Stromal cell of bone marrow (primary cell): Measurements from ENCODE around the gene LRBA.

Experiments
- DNase-seq: peaks from one replicate; pipeline ENCODE4 v3.0.0-alpha.2; 2012; ENCODE audit warnings: low read depth

LRBA gene

DNA sequence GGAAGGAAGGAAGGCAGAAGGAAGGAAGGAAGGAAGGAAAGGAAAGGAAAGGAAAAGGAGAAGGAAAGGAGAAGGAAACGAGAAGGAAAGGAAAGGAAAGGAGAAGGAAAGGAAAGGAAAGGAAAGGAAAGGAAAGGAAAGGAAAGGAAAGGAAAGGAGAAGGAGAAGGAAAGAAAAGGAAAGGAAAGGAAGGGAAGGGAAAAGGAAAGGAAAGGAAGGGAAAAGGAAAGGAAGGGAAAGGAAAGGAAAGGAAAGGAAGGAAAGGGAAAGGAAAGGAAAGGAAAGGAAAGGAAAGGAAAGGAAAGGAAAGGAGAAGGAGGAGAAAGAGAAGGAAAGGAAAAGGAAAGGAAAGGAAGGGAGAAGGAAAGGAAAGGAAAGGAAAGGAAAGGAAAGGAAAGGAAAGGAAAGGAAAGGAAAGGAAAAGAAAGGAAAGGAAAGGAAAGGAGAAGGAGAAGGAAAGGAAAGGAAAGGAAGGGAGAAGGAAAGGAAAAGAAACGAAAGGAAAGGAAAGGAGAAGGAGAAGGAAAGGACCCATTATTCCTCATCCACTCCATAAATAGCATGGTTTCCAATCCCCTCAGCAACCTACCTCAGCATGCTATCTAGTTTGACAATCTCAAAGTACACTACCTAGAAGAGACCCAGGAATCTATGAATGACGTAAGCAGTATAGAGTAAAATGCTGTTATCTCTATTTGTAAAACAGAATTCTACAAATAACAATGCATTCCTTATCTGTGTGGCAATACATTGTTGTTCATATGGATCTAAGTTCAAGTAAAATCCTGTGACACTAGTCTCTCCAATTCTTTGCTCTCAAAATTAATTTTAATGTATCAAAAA, 209.7 kb downstream of the LRBA start:
- DNase-seq: no peak

DNA sequence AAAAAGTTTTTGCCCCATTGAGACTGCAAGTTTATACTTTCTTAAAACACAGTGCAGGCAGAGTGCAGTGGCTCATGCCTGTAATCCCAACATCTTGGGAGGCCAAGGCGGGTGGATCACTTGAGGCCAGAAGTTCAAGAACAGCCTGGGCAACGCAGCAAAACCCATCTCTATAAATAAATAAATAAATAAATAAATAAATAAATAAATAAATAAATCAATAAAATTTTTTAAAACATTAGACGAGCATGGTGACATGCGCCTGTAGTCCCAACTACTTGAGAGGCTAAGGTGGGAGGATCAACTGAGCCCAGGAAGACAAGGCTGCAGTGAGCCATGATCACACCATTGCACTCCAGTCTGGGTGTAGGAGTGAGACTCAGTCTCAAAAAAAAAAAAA, 213.3 kb downstream of the LRBA start:
- no peak for DNase-seq

DNA sequence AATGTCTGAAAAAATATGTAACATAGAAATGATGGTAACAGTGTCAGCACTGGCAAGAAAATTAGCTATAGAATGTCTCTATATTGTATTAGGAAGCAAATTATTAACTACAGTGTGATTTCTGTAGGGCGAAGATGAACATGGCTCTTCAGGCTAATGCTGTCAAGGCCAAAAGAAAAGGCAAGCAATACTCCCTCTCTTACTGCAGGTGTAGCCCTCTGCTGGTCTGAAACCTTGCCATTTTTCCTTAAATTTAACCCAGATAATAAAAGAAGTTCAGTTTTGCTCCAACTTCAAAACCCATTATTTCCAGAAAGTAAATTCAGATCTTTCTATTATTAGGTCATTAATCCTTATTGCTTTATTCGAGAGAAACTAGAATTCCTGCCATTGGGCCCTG, 215.9 kb downstream of the LRBA start:
- DNase-seq: no peak

DNA sequence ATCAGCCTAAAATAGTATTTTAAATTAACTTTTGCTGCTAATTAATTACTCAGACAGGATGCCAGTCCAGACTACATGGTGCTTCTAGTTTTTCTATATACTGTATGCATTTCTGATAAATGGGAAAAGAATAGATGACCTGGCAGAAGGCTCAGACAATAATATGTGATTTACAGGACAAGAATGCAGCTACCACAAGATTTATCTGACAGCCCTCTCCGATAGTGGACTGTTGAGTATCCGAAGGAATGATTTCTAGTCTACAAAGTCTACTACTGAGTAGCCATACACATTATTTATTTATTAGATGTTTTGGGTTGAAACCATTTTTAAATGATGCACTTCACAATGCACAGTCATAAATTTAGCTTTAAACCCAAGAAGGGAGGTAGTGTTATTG, 220.4 kb downstream of the LRBA start:
- DNase-seq: no peak

DNA sequence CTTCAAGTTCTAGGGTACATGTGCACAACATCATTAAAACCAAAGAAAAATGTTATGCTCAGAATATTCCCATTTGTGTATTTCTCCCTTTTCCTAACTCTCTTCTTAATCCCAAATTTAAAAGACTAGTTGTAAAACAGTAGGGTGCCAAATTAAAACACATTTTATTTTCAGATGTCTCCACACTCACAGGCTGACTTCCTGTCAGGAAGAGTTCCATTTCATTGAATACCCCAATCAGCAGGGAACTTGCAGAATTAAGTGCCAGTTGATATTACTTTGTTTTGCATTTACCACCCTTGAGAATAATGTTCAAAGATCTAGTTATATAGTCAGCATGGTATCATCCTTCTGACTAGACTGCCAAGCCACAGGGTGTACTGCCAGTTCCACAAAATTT, 225.2 kb downstream of the LRBA start:
- no peak for DNase-seq

DNA sequence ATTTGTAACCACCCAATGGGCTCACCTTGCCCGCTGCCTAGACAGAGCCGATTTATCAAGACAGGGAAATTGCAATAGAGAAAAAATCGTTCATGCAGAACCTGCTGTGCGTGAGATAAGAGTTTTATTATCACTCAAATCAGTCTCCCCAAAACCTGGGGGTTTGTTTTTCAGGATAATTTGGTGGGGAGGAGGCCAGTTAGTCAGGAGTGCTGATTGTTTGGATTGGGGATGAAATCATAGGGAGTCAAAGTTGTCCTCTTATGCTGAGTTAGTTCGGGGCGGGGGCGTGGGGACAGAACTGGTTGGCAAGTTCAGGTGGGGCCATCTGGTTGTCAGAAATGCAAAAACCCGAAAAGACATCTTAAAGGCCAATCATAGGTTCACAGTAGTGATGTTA, 230.1 kb downstream of the LRBA start:
- DNase-seq: no peak

DNA sequence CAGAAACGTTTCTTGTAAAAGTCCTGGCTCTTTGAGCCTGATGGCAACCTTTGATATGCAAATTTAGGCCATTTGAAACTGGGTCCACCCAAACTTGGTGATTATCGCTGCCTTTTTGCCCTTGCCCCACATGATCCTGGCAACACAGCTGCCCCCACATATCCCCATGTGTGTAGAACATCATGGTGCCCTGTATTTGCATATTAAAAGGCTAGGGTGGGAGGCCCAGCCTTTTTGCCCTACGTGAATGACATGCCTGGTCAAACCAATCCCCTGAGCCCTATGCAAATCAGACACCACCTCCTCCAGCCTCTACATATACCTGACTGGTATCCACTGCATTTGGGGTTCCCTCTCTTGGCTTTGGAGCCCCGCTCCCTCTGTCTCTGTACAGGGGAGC, 230.8 kb downstream of the LRBA start:
- DNase-seq: no peak

DNA sequence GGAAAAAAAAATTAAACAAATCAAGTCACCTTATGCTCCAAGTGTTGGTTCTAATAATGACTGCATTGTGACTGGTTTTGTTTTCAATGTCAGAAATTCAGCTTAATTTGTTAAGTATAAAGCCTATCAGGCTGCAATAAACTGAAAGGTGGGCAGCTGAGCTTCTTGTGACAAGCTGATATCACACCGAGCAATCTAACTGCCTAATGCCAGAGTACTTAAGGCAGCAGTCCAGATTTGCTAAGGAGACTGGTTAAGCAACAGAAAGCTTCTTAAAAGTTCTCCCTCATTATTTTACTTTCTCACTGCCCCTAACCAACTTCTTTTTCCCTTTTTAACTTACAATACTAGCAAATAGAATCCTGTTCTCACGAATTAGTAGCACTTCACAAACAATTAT, 232.2 kb downstream of the LRBA start:
- no peak for DNase-seq

DNA sequence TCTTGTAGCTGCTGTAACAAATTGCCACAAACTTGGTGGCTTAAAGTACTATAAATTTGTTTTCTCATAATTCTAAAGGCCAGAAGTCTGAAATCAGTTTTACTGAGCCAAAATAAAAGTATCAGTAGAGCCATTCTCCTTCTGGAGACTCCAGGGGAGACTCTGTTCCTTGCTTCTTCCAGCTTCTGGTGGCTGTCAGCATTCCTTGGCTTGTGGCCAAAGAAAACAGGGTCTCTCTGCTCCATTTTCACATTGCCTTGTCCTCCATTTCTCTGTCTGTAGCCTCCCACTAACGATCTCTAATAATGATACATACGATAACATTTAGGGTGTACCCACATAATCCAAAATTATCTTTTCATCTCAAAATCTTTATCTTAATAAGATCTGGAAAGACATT, 232.8 kb downstream of the LRBA start:
- DNase-seq: no peak

DNA sequence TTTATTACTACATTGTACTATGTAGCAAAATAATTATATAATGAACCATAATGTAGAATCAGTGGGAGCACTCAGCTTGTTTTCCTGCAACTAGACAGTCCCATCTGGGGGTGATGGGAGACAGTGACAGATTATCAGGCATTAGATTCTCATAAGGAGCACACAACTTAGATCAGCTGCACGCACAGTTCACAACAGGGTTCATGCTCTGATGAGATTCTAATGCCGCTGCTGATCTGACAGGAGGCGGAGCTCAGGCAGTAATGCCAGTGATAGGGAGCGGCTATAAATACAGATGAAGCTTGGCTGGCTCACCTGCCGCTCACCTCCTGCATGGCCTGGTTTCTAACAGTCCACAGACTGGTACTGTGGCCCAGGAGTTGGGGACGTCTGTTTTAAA, 233.9 kb downstream of the LRBA start:
- DNase-seq: no peak

DNA sequence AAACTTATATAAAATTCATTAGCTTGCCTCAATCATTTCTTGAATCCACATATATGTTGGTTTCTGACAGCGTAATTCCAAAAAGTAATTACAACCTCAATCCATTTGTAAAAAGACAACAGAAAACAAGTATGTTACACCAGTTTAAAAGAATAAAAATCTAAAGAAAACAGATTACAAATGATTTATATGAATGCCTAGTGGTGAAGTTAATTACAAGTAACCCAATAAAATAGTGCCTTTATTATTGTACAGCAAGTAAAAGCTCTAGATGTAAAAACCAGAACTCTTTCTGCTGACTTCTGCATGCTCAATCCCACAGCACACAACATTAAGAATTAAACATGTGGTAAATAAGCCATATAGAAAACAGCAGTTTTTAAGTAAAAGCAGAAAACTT, 235.4 kb downstream of the LRBA start:
- DNase-seq: no peak

DNA sequence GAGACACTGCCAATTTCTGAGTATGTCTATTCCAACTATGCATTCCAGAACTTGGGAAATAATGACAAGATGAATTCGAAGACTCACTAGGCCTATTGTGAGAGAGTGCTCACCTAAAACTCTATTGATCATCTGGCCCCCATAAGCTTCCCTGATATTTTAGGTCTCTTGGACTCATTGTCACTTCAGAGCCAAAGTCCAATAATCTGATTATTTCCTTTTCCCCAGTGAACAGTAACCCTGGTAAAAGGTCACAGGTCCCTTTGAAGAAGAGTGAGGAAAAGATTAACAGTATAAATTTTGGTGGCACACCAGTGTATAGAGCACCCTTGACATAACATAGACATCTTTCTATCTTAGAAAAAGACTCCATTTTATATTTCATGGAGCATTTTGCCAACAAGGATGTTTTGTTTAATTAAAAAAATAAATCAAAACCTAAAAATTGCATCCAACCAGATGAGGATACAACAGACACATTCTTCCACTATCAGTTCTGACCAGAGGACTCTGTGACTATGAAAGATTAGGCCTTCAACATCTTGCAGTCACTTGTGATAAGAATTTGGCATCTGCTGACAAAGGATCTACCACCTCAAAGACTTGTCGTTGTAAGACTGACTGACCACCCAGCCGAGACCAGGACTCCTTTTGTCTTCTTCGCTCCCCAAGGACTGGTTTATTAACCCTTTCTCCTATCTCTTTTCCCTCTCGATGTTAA, 241.2 kb downstream of the LRBA start:
- DNase-seq: no peak

DNA sequence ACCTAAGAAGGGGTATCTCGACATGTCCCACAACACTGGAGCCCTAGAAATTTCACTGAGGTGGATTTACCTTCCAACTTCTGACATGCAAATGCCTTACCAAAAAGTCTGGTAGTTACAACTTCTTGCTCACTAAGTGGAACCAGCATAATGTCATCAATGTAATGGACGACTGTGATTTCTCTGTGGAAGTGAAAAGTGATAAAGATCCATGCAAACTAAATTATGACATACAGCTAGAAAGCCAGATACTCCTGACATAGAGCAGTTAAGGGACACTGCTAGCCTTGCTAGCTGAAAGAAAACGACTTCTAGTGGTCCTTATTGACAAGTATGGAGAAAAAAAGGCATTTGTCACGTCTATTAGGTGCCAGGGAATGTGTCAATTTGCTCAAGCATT, 242.1 kb downstream of the LRBA start:
- no peak for DNase-seq

DNA sequence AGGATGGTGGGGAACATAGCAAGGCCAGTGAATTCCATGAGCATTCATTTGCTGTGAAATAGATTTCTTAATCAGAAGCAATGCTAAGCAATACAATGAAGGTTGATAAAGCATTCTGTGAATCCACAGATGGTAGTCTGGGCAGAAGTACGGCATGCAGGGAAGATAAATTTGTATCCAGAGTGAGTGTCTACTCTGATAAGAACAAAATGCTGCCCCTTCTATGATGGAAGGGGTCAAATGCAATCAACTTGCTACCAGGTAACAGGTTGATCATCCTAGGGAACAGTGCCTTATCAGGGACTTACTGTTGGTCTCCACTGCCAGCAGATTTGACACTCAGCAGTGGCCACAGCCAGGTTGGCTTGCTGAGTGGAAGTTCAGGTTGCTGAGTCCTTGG, 243.7 kb downstream of the LRBA start:
- DNase-seq: no peak

DNA sequence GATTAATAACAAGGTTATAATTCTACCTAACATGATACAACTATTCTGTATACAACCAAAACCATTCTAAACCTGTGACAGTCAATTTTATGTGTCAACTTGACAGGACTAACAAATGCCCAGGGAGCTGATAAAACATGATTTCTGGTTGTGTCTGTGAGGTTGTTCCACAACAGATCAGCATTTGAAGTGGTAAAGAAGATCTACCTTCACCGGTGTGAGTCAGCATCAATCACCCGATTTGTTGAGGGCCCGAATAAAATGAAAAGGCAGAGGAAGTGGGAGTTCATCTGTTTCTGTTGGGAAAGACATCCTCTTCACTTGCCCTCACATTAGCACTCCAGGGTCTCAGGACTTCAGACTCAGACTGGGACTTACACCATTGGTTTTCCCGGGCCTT, 245.2 kb downstream of the LRBA start:
- no peak for DNase-seq

DNA sequence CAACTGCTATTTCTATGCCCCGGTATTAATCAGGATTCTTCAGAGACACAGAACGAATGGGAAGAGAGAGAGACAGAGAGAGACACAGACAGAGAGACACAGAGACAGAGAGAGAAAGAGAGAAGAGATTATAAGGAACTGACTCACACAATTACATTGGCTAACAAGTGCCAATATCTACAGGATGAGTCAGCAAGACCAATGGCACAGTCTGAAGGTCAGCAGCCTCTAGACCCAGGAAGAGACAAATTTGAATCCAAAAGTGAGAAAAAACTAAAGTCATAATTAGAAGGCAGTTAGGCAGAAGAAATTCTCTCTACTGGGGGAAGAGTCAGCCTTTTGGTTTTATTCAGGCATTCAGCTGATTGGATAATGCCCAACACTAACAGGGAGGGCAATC, 245.8 kb downstream of the LRBA start:
- DNase-seq: peak; percentile 67

DNA sequence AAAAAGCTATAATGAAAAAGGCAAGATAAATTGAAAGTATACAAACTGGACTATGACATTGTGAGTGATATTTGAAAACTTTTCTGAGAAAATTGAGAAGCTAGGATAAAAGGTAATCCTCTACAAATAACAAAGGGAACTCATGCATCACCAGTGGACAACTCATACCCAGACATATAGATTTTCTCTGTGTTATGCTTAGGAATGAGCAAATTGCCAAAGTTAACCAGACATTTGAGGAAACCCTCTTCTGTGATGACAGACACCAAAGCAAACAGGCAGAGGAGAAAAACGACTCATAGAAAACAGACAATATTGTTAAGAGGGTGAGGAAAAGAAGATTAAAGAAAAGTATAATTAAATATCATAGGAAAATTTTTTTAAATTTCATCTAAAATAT, 246.6 kb downstream of the LRBA start:
- no peak for DNase-seq

DNA sequence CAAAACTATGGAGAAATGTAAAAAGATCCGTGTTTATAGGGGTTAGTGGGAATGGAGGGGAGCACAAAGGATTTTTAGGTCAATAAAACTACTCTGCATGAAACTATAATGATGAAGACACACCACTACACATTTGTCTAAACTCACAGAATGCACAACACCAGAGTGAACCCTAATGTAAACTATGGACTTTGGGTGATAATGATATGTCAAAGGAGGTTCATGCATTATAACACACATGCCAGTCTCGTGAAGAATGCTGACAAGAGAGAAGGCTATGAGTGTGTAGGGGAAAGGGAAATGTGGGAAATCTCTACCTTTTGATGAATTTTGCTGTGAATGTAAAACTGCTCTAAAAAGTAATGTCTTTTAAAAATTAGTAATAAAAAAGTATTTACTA, 249.9 kb downstream of the LRBA start:
- DNase-seq: no peak

DNA sequence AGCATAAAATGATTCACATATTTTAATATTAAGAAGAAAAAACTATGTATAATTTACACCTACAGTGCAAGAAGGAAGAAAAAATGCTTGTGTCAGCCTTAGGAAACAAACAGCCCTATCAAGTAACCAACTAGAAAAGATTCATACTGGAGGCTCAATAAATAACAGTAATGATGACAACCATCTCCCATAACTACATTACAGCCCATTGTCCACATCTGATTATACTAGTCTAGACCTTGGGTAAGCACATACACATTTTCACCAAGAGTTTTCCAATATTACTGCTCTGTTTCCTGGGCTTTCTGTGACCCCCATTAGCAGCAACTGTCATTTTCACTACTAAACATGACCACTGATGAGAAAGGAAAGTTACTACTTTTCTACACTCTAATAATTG, 263.4 kb downstream of the LRBA start:
- DNase-seq: no peak

DNA sequence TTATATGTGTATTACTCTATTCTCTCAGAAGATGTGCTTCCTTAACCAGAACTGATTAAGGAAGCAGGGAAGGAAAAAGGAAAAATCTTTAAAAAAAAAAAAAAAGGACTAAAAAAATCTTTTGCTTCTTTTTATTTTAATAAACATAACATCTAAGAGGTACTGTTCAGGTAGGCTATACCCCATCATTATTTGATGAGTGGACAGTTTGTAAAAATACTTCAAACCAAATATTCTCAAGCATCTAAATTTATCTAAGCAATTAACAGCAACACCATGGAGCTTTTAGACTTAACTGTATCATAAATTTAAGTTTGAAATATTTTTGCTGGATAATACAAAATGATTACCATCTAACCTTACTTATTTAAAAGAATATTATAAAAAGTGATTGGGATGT, 264.3 kb downstream of the LRBA start:
- DNase-seq: no peak

DNA sequence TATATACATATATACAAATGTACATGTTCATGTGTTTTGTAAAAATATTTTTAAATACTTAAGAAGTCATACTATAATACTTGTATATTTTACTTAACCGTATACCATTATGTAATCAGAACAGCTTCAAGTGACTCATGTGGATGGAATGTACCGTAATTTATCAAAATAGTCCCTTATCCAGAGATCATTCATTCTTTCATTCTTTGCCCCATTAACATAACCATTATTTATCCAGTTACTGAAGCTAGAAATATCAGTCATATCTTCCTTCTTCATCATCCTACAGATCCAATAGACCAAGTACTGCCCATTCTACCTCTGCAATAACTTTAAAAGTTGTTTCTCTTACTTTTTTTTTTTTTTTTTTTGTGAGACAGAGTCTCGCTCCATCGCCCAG, 268.9 kb downstream of the LRBA start:
- DNase-seq: no peak

DNA sequence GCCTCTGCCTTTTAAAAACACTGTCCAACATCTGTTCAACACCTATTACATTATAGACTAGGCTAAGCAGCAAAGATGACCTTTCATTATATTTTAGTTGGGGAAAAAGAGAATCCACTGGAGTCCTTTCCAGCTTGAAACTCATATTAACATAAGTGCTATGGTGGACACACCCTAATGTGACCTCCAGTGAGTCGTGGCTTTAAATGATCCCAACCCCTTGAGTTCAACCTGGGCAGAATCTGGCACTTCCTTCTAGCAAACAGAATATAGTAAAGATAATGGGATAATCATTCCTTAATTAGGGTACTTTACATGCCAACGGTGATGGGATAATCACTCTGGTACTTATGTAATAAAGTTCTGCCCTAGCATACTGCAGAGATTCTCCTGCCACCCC, 270.5 kb downstream of the LRBA start:
- no peak for DNase-seq

DNA sequence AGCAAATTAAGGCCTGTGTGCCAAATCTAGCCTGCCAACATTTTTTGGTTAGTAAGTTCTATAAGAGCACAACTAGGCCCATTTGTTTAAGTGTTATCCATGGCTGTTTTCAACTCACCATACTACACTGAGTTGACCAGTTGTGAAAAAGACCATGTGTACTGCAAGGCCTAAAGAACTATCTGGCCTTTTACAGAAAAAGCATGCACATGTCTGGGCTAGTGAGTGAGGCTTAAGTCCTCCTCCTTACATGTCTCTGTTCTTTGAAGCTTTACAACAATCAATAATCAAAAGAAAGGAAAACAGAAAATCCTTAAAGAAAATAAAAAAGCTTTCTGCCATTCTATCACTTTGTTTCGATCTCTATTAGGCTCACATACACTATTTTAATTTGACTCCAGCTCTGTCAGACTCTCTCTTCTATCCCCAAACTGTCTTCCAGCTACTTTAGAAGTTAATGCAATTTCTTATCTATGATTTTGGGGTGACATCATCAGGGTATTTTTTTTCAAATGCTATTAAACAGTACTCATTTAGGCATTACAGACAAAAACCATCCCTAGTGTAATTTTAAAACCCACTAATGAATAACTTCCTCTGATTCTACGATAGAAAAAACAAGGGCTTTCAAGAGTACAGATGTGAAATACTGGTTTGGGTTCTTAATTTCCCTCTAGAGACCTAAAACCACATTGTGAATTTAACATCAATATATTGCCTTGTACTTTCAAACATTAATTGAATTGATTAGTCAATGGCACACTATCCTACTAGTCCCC, 271.3 kb downstream of the LRBA start:
- no peak for DNase-seq
